HFF-Myc (cell line): ENCODE results near the gene TSPAN12.
"Not testable (repeated sequence)": the region's sequence is repeated elsewhere in the genome, so short reads cannot be mapped to it uniquely, and the experiment has no call there.

Source experiments
- DNase-seq: peaks from one replicate; pipeline ENCODE4 v3.0.0-alpha.2; 2011; ENCODE audit warnings: low read depth; ENCODE audit errors: extremely low read depth
- H3K4me3 ChIP-seq: replicated peaks from 2 replicates; pipeline ENCODE4 v1.5.1; 2011; ENCODE audit warnings: low read depth, mild to moderate bottlenecking, control low read depth, low read length
- TF ChIP-seq, protein P1 (sequence below): IDR thresholded peaks from 2 replicates; pipeline ENCODE4 v1.5.1; 2012; ENCODE audit warnings: mild to moderate bottlenecking, low read depth, low read length, control low read depth; ENCODE audit errors: missing control alignments

Gene TSPAN12

DNA sequence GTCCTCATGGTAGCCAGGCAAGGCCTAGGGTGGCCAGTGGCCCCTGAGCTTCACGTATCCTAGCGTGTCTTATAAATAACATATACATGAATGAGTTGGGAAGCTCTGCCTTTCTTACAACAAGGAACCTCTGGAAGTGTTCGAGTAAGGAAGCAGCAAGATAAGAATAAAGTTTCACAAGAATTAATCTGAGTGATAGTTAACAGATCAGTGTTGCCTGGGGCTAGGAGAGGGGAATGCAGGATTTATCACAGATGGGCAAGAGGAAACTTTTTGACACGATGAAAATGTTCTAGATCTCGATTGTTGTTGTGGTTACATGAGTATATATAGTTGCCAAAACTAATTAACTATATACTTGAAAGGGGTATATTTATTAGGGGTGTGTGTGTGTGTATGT is 74.2 kb downstream of the TSPAN12 start:
- TF ChIP-seq, protein P1, sequence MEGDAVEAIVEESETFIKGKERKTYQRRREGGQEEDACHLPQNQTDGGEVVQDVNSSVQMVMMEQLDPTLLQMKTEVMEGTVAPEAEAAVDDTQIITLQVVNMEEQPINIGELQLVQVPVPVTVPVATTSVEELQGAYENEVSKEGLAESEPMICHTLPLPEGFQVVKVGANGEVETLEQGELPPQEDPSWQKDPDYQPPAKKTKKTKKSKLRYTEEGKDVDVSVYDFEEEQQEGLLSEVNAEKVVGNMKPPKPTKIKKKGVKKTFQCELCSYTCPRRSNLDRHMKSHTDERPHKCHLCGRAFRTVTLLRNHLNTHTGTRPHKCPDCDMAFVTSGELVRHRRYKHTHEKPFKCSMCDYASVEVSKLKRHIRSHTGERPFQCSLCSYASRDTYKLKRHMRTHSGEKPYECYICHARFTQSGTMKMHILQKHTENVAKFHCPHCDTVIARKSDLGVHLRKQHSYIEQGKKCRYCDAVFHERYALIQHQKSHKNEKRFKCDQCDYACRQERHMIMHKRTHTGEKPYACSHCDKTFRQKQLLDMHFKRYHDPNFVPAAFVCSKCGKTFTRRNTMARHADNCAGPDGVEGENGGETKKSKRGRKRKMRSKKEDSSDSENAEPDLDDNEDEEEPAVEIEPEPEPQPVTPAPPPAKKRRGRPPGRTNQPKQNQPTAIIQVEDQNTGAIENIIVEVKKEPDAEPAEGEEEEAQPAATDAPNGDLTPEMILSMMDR, result no peak
- no peak for DNase-seq

DNA sequence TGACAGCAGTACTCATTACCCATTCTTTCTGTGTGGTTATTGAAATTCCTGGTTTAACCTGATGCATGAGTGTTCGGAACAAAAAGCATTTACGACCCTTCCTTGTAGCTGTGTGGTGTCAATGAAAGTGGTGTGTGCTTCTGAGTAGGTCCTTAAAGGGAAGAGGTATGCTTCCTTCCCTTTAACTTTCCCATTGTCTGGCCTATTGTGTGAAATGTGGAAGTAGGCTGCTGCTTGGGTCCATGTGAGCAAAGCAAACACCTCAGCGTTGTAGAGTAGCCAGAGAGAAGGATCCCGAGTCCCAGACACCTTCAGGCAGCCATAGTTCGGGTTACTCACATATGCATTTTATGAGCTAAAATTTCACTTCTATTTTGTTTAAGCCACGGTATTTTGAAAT is 74.7 kb downstream of the TSPAN12 start:
- H3K4me3 ChIP-seq, result no peak overlapping the region
- no peak for DNase-seq
- TF ChIP-seq, protein P1, result no peak

More for the DNA sequence above, 74.2 kb downstream of the TSPAN12 start:
- no peak overlapping the region for H3K4me3 ChIP-seq

DNA sequence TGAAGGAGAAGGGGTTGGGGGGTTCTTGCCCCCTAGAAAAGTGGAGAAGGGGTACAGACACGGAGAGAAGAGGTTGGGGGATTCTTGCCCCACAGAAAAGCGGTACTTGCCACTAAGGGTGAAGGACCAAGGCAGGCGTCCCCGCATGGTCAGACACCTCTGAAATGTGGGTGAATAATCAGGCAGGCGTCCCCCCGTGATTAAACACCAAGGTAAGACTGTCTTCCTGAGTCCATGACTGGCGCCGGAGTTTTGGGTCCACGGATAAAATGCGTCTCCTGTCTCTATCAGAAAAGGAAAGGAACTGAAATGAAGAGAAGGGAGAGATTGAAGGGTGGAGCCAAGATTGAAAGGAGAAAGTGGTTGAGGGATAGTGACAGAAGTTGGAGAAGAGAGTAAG is 76.0 kb downstream of the TSPAN12 start:
- H3K4me3 ChIP-seq, DNase-seq: not testable (repeated sequence)

DNA sequence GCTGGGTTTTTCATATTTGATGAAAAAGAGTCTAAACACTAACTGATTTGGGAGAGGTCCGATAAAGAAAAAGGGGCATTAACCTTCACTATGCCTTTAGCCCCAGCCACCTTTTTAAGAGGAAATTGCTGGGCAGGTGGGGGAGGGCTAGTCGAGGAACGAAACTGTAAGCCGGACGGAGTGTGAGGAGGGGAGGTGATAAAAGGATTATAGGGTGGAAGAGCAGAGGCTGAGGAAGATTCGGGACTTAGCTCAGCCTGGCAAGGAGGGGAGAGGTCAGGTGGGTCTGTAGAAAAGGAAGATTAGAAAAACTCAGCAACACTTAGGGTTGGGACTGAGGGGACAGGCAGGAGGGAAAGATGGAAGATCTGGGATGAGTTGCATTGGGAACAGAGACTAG is 77.0 kb downstream of the TSPAN12 start:
- no peak overlapping the region for H3K4me3 ChIP-seq
- TF ChIP-seq, protein P1, result no peak
- DNase-seq, result no peak

DNA sequence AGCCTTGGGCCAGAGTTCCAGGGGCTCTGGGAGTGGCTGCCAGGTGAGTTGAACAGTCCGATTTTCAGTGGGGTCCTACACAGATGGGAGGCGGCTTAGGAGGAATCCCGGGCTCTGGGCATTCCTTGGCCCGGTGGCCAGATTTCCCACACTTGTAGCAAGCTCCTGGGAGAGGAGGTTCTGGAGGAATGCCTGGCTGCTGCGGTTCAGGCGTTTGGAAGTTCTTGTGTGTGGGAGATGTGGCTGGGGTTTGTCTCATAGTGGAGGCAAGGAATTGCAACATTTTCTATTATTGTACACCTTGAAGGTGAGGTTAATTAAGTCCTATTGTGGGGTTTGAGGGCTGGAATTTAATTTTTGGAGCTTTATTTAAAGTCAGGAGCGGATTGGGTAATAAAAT is 77.5 kb downstream of the TSPAN12 start:
- not testable (repeated sequence) for DNase-seq, H3K4me3 ChIP-seq

DNA sequence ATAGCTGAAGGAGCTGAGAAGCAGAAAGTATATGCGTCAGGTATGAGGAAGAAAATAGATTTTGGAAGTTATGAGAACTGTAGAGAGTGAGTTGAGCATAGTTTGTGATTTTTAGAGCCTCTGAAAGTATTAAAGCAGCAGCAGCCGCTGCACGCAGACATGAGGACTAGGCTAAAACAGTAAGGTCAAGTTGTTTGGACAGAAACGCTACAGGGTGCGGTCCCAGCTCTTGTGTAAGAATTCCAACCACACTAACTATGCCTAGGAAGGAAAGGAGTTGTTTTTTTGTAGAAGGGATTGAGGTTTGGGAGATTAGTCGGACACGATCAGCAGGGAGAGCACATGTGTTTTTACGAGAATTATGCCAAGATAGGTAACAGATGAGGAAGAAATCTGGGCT is 78.9 kb downstream of the TSPAN12 start:
- H3K4me3 ChIP-seq, DNase-seq: not testable (repeated sequence)

DNA sequence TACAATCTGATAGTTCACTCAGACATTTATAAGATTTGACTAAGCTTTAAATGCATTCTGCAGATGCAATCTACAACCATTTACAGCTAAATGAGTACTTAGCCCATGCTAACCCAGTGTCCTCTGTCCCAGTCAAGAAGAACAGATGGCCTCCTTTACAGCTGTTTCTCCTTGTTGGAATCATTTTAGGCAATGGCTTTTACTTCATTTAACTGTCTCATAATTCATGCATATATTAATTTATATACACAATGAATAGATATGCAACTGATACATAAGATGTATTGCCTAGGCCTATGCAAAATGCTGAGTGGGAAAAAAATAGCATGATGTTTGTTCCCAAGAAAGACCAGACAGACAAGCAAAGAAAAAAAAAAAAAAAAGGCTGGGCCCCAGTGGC is 82.2 kb downstream of the TSPAN12 start:
- no peak for DNase-seq
- H3K4me3 ChIP-seq, result no peak overlapping the region

DNA sequence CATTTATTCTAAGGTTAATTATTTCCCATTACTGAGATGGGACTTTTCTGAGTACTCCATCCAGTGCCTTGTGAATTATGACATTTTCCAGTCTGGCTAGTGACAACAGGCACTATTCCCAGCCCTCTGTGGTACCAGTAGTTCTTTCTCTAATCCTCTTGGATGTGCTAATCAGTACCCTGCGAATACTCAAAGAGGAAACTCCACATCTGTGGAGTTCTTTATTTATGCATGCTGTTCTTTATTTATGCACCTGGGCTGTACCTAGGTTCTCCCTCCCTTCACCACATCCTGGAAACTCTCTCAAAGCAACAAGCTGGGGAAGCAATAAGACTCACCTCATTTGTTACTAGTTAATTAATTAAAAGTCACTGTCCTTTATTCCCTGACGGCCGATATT is 83.5 kb downstream of the TSPAN12 start:
- no peak for DNase-seq
- no peak overlapping the region for H3K4me3 ChIP-seq

More for the DNA sequence above, 82.2 kb downstream of the TSPAN12 start:
- TF ChIP-seq, protein P1, result no peak

More for the DNA sequence above, 83.5 kb downstream of the TSPAN12 start:
- TF ChIP-seq, protein P1, result no peak
